NOMO-1 treated with dmso at 0.1 percent for 144 hours (cell line): Measurements from ENCODE around the gene CAMTA1.

Source experiments
- DNase-seq: peaks from one replicate; lab custom pipeline; 2025; ENCODE audit not compliant: unreplicated experiment; lab: John Stamatoyannopoulos, UW

CAMTA1 gene

GRCh38 chr1:7437608-7438395, 652.5 kb downstream of the CAMTA1 start:
- DNase-seq: no peak

DNA sequence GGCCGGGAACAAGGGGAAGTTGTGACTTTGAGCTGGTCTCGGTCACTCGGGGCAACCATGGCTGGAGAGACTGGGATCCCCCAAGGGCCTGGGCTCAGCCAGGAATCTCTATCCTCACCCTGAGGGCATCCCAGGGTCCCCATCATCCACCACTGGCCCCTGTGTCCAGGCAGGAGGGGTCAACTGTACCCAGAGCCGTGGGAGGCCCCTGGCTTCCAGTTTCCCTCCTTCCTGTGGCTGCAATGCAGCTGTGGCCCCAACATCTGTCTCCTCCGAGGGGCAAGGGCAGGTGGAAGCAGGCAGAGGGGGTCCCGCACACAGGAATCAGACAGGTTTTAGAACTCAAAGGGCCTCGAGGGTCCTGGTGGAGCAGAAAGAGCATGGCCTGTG, 653.1 kb downstream of the CAMTA1 start:
- no peak for DNase-seq

GRCh38 chr1:7438921-7439655, 653.8 kb downstream of the CAMTA1 start:
- DNase-seq: no peak

- no peak for DNase-seq
These were observed 654.9 kb downstream of the CAMTA1 start for GRCh38 chr1:7440154-7440553.

DNA sequence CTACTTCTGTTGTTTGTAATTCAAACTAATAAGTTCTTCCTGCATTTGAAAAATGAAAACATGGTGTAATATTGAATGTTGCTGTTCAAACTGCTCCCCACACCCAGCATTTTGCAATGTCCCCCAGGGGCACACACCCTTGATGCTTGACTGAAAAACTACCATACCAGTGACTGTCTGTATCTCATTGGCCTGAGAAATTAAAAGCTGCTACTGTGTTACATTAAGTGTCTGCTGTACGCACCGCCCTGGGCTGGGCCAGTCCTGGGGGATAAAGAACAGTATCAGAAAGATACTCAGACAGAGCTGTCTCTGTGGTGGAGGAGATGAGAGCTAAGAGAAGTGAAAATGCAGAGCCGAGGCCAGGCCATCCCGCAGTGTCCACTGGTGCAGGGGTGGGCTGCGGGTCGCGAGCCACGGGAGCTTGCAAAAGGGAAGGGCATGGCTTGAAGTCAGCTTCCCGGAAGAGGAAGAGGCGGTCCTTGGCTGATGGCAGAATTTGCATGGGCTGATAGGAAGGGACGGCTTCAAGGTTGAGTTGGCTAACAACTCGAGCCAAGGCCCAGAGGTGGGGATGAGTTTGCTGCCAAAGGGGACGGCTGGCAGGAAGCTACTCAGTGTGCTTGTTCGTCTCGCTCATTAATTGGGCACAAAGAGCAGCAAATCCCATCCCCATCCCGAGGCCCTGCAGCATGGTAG, 656.0 kb downstream of the CAMTA1 start:
- DNase-seq: no peak

DNA sequence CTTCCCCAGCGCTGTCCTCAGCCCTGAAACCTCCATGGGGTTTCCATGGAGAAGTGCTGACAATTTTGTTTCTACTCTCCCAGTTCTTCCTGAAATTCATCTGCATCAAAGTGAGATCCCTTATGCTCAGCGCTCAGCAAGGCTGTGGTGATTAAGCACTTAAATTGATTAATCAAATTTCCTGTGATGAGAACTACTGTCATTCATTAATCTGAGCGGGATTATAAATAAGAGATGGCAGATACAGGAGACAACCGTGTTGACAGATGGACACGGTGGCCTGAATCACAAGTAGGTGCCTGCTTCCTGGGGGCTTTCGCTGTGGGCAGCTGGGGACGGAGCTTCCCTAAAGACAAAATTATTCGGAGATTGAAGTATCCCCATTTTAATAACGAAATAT, 656.8 kb downstream of the CAMTA1 start:
- no peak for DNase-seq

DNA sequence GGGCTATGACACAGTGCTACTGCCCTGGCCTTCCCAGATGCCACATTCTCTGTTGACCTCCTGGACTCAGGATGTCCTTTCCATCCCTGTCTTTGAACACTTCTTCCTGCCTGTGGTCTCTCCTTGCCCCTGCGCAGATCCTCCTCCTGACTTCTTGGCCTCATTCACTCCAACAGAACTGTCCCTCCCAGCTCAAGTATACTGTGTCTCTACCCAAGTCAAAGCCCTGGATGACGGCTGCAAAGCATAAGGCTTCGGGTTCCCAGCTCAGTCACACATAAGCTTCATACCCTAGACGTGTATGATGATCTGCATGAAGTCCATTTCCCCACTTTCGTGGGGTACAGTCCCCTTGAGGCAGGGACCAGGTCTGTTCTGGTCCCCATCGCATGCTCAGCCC, 657.7 kb downstream of the CAMTA1 start:
- DNase-seq: no peak

DNA sequence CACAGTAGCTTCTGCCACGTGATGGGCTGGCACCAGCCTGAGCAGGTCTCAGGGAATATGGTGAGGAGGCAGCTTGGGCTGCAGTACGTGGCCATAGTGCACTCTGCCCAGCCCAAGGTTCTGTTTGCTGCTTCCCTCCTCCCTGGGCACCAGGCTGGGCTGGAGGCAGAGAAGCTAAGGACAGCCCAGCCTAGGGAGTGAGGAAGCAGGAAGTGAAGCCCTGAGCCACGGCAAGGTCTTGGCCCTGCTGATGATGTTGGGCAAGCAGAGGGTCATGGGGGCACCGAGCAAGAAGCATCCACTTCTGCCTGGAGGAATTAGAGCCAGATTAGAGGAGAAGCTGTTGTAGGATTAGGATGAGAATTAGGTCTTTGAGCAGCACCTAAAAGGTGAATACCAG, 659.1 kb downstream of the CAMTA1 start:
- DNase-seq: no peak

GRCh38 chr1:7447093-7447492, 661.8 kb downstream of the CAMTA1 start:
- no peak for DNase-seq

GRCh38 chr1:7447736-7448135, 662.5 kb downstream of the CAMTA1 start:
- DNase-seq: no peak

DNA sequence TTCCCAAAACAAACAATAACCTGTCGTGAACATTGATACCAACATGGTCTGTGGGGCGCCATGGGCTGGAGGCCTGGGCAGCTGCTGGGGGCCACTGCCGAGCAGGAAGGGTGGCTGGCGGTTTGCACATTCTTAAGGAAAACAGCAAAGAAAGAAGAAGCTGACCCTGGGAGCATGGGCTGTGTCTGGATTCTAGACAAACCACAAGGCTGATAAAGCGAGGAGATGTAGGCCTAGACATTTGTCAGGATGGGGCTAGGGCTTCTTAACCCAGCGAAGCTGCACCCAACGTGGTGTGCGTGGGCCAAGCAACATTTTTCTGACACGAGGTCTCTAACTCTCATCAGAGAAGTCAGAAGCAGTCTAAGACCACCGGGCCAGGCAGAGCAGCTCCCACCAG, 663.7 kb downstream of the CAMTA1 start:
- DNase-seq: no peak

GRCh38 chr1:7449750-7450149, 664.5 kb downstream of the CAMTA1 start:
- DNase-seq: no peak

DNA sequence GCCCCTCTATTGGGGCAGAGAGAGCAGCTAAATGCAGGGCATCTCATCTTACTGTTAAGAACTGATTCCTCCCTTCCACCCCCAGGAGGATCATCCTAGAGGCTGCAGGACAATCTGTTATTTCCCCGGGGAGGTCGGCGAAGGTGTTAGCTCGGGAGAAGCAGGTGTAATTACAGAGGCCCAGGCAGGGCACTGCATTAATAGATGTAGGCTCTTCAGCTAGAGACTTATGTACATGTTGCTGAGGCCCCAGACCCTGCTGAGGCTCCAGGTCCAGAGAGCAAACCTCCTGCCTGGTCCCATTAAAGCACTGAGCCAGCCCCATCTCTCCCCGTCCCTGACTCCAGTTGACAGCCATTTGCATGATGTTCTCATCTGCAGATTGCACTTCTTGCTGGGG, 665.6 kb downstream of the CAMTA1 start:
- DNase-seq: no peak

DNA sequence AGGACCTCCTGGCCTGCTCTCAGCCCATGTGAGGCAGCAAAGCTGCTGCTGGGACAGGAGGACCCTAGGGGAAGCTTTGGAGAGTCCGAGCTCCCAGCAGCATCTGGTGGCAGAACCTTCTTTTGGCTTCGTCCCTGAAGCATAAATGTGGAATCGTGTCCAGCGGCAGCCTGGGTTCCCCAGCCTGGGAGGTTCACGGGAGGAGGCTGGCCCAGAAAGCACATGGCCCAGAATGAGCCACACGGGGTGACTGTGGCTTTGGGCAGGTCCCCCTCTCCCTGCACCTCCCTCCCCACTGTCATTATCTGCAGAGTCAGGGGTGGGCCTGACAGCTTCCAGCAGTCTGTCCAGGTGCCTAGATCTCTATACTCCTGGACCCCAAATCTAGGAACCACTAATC, 667.8 kb downstream of the CAMTA1 start:
- no peak for DNase-seq

GRCh38 chr1:7454052-7454815, 669.0 kb downstream of the CAMTA1 start:
- DNase-seq: no peak

GRCh38 chr1:7454895-7455784, 669.9 kb downstream of the CAMTA1 start:
- DNase-seq: no peak

GRCh38 chr1:7455796-7456721, 670.8 kb downstream of the CAMTA1 start:
- no peak for DNase-seq

GRCh38 chr1:7456722-7457082, 671.4 kb downstream of the CAMTA1 start:
- DNase-seq: no peak

DNA sequence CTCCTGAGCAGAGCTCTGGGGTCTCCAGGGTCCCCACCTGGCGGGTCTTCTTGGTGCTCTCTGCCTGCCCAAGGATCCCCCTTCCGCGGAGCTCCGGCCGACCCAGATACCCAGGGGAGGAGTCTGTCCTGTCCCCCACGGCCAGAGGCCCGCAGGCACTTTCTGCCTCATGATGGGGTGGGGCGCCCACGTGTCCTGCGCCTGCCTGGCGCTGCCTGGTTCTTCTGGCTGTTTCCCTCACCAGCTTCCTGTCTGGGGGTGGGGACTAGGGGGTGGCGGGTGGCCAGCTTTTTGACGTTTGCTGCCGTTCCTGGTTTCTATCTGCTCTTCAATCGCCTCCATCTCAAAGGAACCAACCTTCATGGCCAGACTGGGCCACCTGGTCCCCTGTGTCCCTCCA, 672.6 kb downstream of the CAMTA1 start:
- no peak for DNase-seq
